T47D (cell line): ENCODE measurements around the gene CTTNBP2.

Source experiments
- DNase-seq, 2 experiments: peaks; one replicate each; pipeline versions ENCODE4 v3.0.0 to v3.0.0-alpha.2; 2011 to 2012; ENCODE audit warnings: low read depth in 1 of 2, low spot score in 1 of 2
- JUND ChIP-seq: IDR thresholded peaks from 2 replicates; pipeline ENCODE4 v1.6.1; 2012; ENCODE audit warnings: low read depth
- in situ Hi-C: cut with HindIII; loops from 2 replicates; pipeline ENCODE4 v1.10.0; 2016; ENCODE audit warnings: low sequenced_read_pairs, low pct_unique_long_range_greater_than_20kb

CTTNBP2 gene

GRCh38 chr7:117690147-117690546 is 183.1 kb downstream of the CTTNBP2 start:
- in situ Hi-C loops = no loop called here
- no peak for DNase-seq
- no peak for TF ChIP-seq JUND

- DNase-seq = no peak
- in situ Hi-C loops = no loop called here
- no peak for TF ChIP-seq JUND
These were observed 183.8 kb downstream of the CTTNBP2 start for GRCh38 chr7:117689406-117689805.

- no peak for TF ChIP-seq JUND
- in situ Hi-C loops = no loop called here
- DNase-seq = peak in 1 of 2 experiments; percentile 43
These were observed 185.1 kb downstream of the CTTNBP2 start for GRCh38 chr7:117688126-117688525.

DNA sequence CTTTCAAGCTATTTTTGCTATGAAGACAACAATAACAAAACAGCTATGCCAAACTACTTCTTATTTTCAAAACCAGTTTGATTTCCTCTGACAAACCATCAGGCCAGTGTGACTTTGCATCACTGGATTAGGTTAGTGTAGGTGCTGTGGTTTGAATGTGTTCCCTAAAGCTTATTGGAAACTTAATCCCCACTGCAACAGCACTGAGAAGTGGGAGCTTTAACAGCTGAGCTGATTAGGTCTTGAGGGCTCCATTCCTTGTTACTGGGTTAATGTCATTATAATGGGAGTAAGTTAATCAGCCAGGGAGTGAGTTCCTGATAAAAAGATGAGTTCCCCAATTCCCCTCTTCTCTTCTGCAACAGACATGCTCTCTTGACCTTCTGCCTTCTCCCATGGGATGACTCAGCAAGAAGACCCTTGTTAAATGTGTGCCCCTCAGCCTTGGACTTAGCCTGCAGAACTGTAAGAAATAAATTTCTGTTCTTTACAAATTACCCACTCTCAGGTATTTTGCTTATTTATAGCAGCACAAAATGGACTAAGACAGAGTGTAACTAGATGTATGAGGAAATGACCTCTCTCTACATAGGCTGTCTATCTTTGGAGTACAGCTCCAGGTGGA is 186.8 kb downstream of the CTTNBP2 start:
- DNase-seq = no peak
- no peak for TF ChIP-seq JUND
- in situ Hi-C loops = no loop called here

DNA sequence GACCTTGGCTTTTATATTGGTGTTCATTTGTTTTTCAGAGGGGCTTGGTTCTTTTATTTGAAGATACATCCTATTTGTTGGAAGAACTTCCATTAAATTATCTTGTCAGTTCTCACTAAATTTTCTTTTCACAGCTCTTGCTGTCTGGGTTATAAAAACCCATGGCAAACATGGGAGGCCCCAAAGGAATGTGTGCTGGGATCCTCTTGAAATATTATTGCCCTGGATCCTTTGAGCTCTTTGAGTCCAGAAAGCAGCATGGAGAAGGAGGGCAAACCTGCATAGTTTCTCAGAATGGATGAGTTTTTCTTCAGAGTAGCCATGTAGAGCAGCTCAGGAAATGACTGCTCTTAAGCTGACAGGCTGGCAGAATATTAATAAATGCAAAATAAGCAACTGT is 187.4 kb downstream of the CTTNBP2 start:
- no peak for DNase-seq
- no peak for TF ChIP-seq JUND
- in situ Hi-C loops = no loop called here

GRCh38 chr7:117683430-117684175 is 189.6 kb downstream of the CTTNBP2 start:
- DNase-seq = no peak
- no peak for TF ChIP-seq JUND
- in situ Hi-C loops = no loop called here

GRCh38 chr7:117682681-117683385 is 190.4 kb downstream of the CTTNBP2 start:
- TF ChIP-seq JUND = no peak
- in situ Hi-C loops = no loop called here
- no peak for DNase-seq

DNA sequence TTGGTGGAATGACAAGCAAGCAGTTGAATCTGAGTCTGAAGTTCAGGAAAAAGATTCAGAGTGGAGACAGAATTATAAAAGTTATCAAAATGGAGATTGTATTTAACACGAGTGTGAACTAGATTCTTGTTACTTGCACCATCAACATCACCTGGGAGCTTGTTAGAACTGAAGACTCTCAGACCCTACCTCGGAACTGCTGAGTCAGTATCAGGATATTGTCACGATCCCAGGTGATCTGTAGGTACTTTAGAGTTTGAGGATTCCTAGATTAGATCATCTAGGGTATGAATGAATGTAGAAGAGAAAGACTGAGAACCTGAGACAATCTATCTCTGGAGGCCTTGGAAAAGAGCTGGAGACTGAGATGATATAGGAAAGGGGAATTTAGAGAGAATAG is 194.1 kb downstream of the CTTNBP2 start:
- no peak for TF ChIP-seq JUND
- in situ Hi-C loops = no loop called here

DNA sequence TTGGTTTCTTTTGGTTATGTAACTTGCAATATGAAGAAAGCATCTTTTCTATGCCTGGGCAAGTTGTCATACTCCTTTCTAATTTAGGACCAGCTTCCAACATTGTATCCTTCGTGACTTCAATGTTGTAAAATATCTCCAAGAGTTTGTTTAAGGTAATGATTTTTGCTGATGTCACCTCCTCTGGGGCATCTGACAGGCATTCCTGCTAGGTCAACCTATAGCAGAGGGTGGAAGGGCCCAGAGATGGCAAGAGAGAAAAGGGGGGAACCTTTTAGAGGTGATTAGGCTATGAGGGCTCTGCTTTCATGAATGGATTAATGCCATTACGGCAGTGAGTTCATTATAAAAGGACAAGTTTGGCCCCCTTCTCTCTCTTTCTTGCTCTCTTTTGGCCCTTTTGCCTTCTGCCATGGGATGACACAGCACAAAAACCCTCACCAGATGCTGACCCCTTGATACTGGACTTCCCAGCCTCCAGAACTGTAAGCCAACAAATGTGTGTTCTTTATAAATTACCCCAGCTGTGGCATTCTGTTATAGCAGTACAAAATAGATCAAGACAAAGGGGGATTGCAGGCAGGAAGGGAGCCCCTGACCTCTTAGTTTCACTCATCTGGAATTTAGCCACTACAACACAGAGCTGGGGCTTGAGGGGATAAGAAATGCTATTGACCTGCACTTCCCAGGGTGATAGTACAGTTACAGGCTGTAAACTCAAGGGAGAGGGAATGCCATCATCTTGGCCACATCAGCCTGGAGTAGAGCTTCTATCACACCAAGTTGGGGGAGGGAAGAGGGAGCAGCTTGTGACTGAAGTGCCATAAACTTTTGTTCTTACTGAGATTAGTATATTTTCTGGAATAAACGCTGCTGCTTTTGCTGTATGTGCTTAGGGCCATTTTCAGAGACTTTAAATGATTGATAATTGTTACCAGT is 197.5 kb downstream of the CTTNBP2 start:
- TF ChIP-seq JUND = no peak

More for the DNA sequence above, 194.1 kb downstream of the CTTNBP2 start:
- DNase-seq = no peak

GRCh38 chr7:117674617-117675016 is 198.6 kb downstream of the CTTNBP2 start:
- no peak for TF ChIP-seq JUND
- DNase-seq = no peak
- in situ Hi-C loops = no loop called here

More for the DNA sequence above, 197.5 kb downstream of the CTTNBP2 start:
- DNase-seq = no peak
- in situ Hi-C loops = no loop called here

- in situ Hi-C loops = no loop called here
- DNase-seq = peak in 1 of 2 experiments; percentile 59
- no peak for TF ChIP-seq JUND
These were observed 199.4 kb downstream of the CTTNBP2 start for GRCh38 chr7:117673839-117674238.

GRCh38 chr7:117673367-117673766 is 199.9 kb downstream of the CTTNBP2 start:
- TF ChIP-seq JUND = no peak
- in situ Hi-C loops = no loop called here
- DNase-seq = no peak
